GM18499 (cell line): ENCODE measurements around the gene TPGS2.
A peak's percentile ranks its signal among the peaks of the same experiment; 100 is the strongest.
"Not testable (repeated sequence)": the region's sequence is repeated elsewhere in the genome, so short reads cannot be mapped to it uniquely, and the experiment has no call there.

Source experiments
- ATAC-seq: cut with Tn5 transposase; IDR thresholded peaks from one replicate; pipeline ENCODE4 v1.9.1; 2021; ENCODE audit warnings: moderate number of reproducible peaks; ENCODE audit not compliant: insufficient read depth, unreplicated experiment

The TPGS2 gene

GRCh38 chr18:36828630-36829361, at the start of gene TPGS2, which contains the start of gene KIAA1328:
Gene TPGS2 (minus strand): TSS chr18:36829002. CDS start chr18:36828767, 235 bp downstream.
Gene KIAA1328 (plus strand): TSS chr18:36829127. CDS start chr18:36829139, 12 bp downstream.
- ATAC-seq = peak; percentile 72

GRCh38 chr18:36873826-36874225, 45.0 kb upstream of the TPGS2 start:
- not testable (repeated sequence) for ATAC-seq

- ATAC-seq = no peak
These were observed 43.5 kb upstream of the TPGS2 start for GRCh38 chr18:36872329-36872728.

- no peak for ATAC-seq
These were observed 43.0 kb upstream of the TPGS2 start for GRCh38 chr18:36871801-36872200.

GRCh38 chr18:36867056-36867455, 38.3 kb upstream of the TPGS2 start:
- no peak for ATAC-seq

GRCh38 chr18:36862182-36862581, 33.4 kb upstream of the TPGS2 start:
- ATAC-seq = no peak

- ATAC-seq = no peak
These were observed 28.0 kb upstream of the TPGS2 start for GRCh38 chr18:36856815-36857214.

GRCh38 chr18:36851202-36851590, 22.4 kb upstream of the TPGS2 start:
- no peak for ATAC-seq

- ATAC-seq = no peak
These were observed 21.9 kb upstream of the TPGS2 start for GRCh38 chr18:36850527-36851201.

GRCh38 chr18:36849288-36850006, 20.6 kb upstream of the TPGS2 start:
- ATAC-seq = no peak

- ATAC-seq = no peak
These were observed 19.8 kb upstream of the TPGS2 start for GRCh38 chr18:36848609-36849008.

- ATAC-seq = no peak
These were observed 15.0 kb upstream of the TPGS2 start for GRCh38 chr18:36843784-36844183.

- no peak for ATAC-seq
These were observed 14.4 kb upstream of the TPGS2 start for GRCh38 chr18:36843199-36843598.

GRCh38 chr18:36839835-36840234, 11.0 kb upstream of the TPGS2 start:
- no peak for ATAC-seq

GRCh38 chr18:36835927-36836326, 7.1 kb upstream of the TPGS2 start:
- no peak for ATAC-seq

GRCh38 chr18:36833120-36833519, 4.3 kb upstream of the TPGS2 start:
- ATAC-seq = no peak

GRCh38 chr18:36831139-36831538, 2.3 kb upstream of the TPGS2 start:
- no peak for ATAC-seq

GRCh38 chr18:36830158-36830495, 1.3 kb upstream of the TPGS2 start:
- no peak for ATAC-seq

GRCh38 chr18:36829362-36830157, 758 bp upstream of the TPGS2 start:
- ATAC-seq = no peak

GRCh38 chr18:36828157-36828629, 609 bp downstream of the TPGS2 start:
- peak; percentile 2 for ATAC-seq
